NB4 (cell line): ENCODE measurements around the gene ZFPM1.
"Not testable (repeated sequence)": the region's sequence is repeated elsewhere in the genome, so short reads cannot be mapped to it uniquely, and the experiment has no call there.

Experiments
- DNase-seq: peaks from one replicate; pipeline ENCODE4 v3.0.0; 2010; ENCODE audit warnings: low read depth
- H3K4me3 ChIP-seq: one replicate; pipeline ENCODE4 v1.5.1; 2011; ENCODE audit warnings: mild to moderate bottlenecking, low read depth, low read length, moderate library complexity
- MYC ChIP-seq: IDR thresholded peaks from 2 replicates; pipeline ENCODE4 v1.6.1; 2011; ENCODE audit warnings: low read depth, low read length
- POLR2A ChIP-seq: IDR thresholded peaks from 2 replicates; pipeline ENCODE4 v1.6.1; 2011; ENCODE audit warnings: mild to moderate bottlenecking; ENCODE audit not compliant: insufficient read length; ENCODE audit errors: extremely low read depth
- TF ChIP-seq, protein P1 (sequence below): IDR thresholded peaks from 2 replicates; pipeline ENCODE4 v1.6.1; 2011; ENCODE audit warnings: low read depth, low read length
- TF ChIP-seq, protein P2 (sequence below): IDR thresholded peaks from one replicate; pipeline ENCODE4 v1.5.1; 2012; ENCODE audit warnings: low read depth, low read length

Gene ZFPM1

DNA sequence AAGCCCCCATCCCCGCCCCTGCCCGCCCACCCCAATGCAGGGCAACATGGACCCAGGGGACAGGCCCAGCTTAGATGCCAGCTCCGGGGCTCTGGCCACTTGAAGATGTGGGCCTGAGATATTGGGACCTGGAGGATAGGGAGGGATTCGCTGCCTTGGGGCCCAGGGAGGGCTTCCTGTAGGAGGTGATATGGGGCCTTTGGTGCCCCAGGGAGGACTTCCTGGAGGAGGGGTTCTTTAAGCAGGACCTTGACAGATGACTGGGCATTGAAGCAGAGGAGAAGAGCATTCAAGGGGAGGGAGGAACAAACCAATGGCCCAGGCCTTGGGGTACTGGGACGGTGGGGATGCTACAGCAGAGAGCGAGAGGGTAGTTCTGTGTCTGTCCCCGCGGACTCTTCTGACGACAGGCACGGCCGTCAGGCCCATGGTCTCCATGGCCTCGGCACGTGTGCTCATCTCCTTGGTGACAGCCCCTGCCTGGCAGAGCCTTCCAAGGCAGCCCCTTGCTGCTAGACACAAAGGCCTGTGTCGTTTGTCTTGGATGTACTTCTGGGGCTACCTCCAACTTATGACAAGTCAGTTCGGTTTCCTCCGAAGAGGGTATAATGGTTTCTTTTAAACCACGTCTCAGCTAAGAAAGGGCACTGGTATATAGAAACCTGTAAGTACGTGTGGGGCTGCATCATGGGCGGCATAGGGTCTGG is 61.6 kb downstream of the ZFPM1 start:
- no peak overlapping the region for H3K4me3 ChIP-seq
- TF ChIP-seq, protein P1, sequence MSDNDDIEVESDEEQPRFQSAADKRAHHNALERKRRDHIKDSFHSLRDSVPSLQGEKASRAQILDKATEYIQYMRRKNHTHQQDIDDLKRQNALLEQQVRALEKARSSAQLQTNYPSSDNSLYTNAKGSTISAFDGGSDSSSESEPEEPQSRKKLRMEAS = no peak
- TF ChIP-seq, protein P2, sequence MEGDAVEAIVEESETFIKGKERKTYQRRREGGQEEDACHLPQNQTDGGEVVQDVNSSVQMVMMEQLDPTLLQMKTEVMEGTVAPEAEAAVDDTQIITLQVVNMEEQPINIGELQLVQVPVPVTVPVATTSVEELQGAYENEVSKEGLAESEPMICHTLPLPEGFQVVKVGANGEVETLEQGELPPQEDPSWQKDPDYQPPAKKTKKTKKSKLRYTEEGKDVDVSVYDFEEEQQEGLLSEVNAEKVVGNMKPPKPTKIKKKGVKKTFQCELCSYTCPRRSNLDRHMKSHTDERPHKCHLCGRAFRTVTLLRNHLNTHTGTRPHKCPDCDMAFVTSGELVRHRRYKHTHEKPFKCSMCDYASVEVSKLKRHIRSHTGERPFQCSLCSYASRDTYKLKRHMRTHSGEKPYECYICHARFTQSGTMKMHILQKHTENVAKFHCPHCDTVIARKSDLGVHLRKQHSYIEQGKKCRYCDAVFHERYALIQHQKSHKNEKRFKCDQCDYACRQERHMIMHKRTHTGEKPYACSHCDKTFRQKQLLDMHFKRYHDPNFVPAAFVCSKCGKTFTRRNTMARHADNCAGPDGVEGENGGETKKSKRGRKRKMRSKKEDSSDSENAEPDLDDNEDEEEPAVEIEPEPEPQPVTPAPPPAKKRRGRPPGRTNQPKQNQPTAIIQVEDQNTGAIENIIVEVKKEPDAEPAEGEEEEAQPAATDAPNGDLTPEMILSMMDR = no peak
- TF ChIP-seq MYC (no peak), POLR2A (no peak)
- DNase-seq = no peak

DNA sequence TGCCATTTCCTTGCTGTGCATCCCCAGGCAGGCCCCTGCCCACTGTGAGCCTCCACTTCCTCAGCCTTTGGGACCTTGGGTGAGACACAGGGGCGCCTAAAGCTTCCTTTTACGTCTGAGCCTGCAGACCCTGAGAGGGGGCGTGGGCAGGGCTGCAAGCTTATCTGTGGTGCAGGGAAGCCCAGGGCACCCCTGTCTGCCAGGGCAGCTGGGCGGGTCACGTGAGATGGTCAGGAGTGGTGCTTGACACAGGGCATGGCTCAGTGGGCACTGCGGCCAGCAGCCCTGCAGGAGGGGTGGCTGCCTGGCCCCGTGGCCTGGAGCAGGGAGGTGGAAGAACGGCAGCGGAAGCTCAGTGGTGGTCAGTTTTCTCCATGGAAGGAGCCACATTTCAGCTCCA is 62.3 kb downstream of the ZFPM1 start:
- H3K4me3 ChIP-seq = no peak overlapping the region
- no peak for DNase-seq
- TF ChIP-seq MYC (no peak), POLR2A (no peak)
- TF ChIP-seq, protein P2 = no peak
- TF ChIP-seq, protein P1 = no peak

DNA sequence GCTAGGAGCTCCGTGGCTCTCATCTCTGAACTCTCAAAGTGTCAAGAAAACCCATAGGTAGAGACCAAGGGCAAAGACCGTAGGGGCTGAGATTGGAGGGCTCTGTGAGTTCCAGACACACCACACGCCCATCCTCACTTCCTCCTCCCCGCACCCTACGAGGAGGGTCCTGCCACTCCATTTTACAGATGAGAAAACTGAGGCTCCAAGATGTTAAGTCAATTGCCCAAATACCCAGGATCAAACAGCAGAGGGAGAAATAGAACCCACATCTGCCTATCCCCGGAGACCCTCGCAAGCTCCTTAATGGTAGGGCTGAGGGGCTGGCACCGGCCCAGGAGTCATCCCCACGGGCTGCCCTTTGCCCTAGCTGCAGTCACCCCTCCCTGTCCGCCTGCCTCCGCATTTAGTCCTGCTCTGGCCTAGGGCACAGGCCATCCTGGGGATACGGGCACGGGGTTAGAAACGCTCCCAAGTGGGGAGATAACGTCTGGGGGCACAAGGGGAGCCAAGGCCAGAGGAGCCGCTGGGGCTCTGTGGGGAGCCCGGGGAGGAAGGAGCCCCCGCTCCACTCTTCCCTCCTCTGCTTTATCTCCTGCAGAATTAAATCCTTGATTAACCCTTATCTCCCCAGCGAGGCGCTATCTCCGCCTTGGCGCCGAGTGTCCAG is 63.0 kb downstream of the ZFPM1 start:
- no peak for DNase-seq
- TF ChIP-seq MYC (no peak), POLR2A (no peak)
- TF ChIP-seq, protein P2 = no peak
- TF ChIP-seq, protein P1 = no peak
- no peak overlapping the region for H3K4me3 ChIP-seq

DNA sequence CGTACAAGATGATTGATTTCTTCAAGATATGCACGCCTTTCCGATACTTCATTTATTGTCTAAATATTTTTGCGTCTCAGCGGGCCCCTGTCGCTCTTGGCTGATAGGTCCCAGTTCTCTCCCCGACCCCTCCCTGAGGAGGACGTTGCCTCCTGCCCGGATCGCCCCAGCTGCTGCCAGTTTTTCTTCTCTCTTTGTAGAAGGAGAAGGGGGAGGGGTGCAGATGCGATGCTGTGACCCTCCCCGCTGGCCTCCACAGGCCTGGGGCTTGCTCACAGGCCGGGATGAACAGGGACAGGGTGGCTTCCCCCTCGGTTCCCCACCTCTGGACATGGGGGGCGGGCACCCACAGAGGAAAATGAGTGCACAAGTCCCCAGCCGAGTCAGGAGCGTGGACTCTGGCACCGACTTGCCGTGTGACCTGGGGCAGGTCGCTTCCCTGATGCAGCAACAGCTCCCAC is 63.6 kb downstream of the ZFPM1 start:
- no peak for DNase-seq
- TF ChIP-seq MYC (no peak), POLR2A (no peak)
- TF ChIP-seq, protein P2 = no peak
- TF ChIP-seq, protein P1 = no peak

DNA sequence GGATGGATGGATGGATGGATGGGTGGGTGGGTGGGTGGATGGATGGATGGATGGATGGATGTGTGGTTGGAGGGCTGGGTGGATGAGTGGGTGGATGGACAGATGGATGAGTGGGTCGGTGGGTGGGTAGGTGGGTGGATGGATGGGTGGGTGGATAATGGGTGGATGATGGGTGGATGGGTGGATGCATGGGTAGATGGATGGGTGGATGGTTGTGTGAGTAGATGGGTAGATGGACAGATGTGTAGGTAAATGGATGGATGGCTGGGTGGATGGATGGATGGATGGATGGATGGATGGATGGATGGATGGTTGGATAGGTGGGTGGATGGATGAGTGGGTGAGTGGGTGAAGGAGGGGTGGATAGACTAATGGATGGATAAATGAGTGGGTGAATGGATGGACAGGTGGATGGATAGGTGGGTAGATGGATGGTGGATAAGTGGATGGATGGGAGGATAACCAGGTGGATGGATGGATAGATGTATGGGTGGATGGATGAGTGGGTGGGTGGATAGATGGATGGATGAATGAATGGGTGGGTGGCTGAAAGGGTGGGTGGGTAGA is 64.2 kb downstream of the ZFPM1 start:
- DNase-seq, H3K4me3 ChIP-seq: not testable (repeated sequence)

More for the DNA sequence above, 63.6 kb downstream of the ZFPM1 start:
- no peak overlapping the region for H3K4me3 ChIP-seq

DNA sequence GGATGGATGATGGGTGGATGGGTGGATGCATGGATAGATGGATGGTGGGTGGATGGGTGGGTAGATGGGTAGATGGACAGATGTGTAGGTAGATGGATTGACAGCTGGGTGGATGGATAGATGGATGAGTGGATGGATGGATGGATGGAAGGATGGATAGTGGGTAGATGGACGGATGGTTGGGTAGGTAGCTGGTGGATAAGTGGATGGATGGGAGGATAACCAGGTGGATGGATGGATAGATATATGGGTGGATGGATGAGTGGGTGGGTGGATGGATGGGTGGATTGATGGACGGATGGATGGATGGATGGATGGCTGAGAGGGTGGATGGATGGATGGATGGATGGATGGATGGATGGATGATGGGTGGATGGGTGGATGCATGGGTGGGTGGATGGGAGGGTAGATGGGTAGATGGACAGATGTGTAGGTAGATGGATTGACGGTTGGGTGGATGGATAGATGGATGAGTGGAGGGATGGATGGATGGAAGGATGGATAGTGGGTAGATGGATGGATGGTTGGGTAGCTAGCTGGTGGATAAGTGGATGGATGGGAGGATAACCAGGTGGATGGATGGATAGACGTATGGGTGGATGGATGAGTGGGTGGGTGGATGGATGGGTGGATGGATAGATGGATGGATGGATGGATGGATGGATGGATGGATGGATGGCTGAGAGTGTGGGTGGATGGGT is 65.5 kb downstream of the ZFPM1 start:
- not testable (repeated sequence) for DNase-seq, H3K4me3 ChIP-seq
